ENCODE data around the gene GDE1.

Gene GDE1

DNA sequence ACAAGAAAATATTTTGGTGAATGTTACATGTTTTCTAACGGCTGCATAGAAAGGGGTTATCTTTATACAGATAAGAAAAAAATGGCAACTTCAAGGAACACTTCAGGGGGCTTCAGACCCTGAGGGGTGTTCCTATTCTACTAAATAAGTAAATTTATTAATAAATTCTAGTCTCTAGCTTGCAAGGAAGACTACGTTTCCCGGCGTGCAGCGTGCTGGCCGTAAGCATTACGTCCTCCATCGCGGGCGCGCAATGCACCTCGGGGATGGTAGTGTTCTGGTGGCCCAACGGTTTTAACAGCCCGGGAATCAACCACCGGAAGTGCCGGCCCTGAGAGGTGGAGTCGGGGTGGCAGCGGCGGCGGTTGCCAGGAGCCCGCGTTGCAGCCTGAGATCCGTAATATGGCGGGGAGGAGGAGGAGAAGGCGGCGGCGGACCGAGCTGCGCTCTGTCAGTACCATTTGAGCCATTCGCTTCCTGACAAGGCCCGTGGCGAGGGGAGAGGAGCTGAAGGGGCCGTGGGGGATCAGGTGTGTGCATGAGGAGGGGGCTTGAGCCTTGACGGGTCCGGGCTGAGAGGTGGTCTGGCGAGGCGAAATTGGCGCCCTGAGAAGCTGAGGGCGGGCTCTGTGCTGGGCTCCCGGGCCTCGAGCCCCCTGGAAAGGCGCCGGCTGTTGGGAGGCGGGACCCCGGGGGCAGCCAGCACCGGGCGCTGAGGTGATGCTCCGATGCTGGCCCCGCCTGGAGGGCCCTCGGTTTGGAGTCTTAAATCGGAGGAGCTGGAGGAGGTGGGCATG, 1.9 kb upstream of the GDE1 start, which contains the start of gene CCP110:
Gene CCP110 (plus strand): TSS at position 384 of the 797 bp plus-strand sequence. CDS start 3,940 bp downstream, outside the sequence.
- peak; percentile 93 to 94 for DNase-seq

DNA sequence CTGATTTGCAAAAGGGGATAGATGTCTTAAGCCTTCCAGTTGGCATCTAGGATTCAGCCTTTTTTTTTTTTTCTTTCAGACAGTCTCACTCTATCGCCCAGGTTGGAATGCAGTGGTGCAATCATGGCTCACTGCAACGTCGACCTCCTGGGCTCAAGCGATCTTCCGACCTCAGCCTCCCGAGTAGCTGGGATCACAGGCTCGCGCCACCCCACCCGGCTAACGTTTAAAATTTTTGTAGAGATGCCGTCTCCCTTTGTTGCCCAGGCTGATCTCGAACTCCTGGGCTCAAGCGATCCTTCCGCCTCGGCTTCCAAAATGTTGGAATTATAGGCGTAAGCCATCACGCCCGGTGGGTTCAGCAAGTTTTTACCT, 1.3 kb upstream of the GDE1 start:
- DNase-seq: no peak

DNA sequence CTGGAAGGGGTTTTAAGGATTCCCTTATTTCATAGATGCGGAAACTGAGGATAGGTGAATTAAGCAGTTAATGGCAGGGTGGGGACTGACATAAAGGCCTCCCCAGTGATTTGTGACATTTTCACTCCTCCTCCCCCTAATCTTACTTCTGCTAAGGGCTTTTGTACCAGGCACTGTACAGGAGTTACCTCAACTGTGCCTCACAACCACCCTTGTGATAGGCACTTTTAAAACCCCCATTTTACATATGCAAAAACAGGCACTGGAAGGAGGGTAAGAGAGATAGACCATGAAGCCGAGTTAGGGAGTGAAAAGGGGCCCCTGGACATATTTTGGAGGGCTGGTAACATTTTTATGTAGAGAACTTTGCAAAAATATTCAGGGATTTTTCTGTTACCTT, 862 bp upstream of the GDE1 start:
- DNase-seq: no peak

DNA sequence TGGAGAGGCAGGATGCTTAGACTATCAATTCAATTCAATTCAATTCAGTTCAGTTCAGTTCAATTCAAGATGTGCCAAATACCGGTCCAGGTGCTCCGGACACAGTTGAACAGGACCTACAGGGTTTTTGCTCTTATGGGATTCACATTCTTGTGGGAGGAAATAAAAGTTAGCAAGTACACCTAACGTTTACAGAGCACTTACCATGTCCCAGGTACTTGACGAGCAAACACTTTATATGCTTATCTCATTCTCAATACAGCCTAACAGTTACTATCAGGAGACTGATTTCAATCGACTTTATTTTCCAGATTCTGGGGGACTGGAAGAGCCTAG, 467 bp upstream of the GDE1 start:
- no peak for DNase-seq

DNA sequence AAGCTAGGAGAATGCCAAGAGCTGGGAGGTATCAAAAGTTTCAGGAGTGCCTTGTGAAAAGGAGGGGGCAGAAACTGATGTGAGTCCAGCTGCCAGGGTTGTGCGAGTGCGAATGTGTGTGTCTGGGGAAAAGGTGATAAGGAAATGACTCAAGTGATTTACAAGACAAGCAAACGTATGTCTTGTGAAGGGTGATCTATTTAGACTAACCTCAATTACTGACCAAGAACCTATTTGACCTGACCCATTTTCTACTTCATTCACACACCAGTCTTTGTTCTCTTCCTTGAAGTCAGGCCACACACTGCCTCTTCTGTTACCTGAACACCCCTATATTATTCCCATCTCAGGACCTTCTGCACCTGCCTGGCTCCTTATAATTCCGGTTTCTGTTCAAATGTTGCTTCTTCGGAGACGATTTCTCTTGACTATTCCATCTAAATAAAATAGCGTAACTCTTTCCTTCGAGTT, 1.0 kb downstream of the GDE1 start:
- DNase-seq: no peak

DNA sequence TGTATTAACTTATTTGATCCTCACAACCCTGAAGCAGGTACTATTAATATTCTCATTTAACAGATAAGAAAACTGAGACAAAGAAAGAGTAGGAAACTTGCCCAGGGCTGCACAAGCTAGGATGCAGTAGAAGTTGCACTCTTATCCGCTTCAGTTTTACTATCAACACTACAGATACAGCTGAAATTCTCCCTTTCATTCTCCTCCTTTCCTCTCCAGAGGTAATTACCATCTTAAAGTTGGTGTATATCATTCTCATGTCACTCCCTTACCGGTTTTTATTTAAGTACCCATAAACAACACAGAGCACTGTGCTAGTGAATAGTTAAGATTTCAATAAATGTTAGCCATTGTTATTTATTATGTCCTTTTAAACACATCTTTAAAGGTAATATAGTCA, 3.5 kb downstream of the GDE1 start:
- DNase-seq: no peak

DNA sequence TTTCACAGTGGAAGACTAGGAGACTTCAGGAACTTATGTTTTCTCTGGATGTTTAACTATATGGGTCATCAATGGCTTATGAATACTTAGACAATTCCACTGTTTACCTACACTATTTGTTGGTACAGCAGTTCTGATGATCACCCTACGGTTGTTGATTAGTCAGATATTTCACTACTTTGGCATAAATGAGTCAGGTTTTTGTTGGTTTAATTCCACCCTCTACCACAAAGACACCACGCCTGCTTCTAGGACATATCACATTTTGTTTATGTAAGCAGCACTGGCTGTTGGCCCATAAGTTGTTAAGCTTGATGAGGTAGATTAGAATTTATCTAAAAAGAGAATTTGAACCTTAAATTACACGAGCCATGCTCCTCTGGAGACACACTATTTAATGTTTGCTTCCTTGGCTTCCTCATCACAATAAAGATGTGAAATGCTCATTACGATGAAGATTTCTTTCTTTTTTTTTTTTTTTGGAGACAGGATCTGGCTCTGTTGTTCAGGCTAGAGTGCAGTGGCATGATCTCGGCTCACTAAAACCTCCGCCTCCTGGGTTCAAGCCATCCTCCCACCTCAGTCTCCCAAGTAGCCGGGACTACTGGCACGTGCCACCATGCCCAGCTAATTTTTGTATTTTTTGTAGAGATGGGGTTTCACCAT, 4.3 kb downstream of the GDE1 start:
- DNase-seq: no peak

DNA sequence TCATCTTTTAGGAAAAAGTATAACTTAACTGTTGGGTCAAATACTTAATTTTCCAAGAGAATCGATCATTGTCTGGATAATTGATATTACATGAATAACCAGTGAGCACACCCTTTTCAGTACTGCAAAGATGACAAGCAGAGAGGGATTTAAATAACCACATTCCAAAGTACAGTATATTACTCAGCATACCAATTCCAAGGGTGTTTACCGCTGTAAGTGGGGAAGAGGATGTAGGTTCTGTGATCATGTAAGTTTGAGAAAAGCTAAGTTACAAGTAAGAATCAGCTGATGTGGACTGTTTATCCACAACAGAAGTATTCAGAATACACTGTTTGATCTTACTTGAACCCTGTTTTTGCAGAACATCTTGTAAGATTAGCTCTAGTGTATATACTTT, 6.1 kb downstream of the GDE1 start:
- DNase-seq: no peak

DNA sequence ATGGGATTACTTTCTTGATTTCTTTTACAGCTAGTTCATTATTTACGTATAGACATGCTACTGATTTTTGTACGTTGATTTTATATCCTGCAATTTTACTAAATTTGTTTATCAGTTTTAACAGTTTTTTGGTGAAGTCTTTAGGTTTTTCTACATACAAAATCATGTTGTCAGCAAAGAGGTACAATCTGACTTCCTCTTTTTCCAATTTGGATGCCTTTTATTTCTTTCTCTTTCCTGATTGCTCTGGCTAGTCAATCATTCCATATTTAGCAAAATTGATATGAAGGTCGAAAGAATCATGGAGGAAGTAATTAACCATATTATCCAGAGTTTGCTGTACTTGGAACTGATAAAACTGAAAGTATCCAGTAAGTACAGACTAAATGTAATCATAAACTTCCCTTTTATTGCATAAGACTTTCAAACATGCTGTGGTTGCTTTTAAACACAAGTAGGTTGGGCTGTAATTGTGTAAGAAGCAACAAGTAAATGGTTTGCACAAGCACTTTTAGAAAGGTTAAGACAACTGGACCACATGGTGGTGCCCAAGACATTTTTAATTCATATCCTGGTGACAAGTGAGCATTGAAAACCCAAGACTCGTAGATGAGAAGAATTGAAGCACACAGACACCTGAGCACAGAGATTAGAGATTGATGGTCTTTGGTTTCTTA, 8.4 kb downstream of the GDE1 start:
- DNase-seq: no peak

DNA sequence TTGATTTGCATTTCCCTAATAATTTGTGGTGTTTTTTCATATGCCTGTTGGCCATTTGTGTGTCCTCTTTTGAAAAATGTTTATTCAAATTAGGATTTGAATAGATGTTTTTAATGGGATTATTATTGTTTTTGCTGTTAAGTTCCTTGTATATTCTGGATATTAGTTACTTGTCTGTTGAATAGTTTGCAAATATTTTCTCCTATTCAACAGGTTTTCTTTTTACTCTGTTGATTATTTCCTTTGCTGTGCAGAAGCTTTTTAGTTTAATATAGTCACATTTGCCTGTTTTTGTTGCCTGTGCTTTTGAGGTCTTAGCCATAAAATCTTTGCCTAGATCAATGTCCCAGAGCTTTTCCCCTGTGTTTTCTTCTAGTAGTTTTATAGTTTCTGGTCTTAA, 9.6 kb downstream of the GDE1 start:
- DNase-seq: no peak

DNA sequence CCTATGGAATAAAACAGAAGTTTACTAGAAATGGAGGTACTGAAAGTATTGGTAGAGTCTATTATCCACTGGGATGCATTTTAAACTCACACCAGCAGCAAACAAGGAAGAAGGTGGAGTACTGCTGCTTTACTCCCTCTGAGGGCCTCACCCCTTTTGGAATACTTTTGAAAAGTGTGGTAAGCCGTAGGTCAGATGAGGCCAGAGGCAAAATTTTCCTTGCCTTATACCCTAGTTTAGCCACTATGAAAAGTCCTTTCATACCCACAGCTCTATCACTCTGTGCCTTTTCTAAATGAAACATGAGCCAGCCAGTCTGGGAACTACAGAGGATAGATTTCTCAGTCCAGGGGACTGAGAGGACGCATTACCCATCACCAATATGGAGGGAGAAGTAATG, 14.0 kb downstream of the GDE1 start:
- DNase-seq: no peak

DNA sequence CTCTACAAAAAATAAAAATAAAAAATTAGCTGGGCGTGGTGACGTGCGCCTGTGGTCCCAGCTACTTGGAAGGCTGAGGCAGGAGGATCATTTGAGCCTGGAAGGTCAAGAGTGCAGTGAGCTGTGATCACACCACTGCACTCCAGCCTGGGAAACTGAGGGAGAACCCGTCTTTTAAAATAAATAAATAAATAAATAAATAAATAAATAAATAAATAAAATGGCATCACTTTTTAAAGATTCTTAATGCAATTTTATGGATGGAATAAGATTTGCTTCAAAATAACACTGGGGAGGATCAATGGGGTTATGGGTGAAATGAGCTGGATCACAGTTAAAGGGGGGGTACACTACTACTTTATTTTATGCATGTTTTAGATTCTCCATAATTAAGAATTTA, 14.9 kb downstream of the GDE1 start:
- DNase-seq: no peak

DNA sequence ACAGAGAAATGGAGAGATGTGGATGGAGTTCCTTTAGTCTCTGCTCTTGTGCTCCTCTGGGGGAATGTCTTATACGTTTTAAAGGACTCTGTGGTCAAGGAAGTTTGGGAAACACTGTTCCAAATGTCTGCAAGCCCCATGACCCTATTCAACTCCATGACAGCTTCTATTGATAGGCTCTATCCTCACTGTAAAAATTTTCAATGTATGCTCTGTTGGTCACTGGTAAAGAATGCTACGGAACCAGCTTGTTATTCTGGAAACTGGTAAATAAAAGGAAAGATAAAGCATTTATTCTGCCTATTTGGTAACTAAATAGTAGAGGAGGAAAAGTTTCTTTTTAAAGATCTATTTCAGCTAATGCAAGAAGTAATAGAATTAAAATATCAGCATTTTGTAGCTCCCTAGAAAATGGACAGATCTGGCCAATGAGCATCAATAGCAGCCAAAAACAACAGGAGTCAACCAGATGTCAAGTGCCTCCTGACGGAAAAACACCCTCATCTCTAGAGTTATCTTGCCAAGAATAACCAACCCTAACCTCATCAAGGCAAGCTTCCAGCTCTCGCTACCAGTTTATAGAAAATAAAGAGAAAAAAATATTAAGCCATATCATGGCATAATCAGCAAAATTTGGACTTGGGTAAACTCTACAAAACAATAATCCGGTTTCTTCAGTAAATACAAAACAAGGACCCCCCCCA, 16.1 kb downstream of the GDE1 start:
- no peak for DNase-seq

DNA sequence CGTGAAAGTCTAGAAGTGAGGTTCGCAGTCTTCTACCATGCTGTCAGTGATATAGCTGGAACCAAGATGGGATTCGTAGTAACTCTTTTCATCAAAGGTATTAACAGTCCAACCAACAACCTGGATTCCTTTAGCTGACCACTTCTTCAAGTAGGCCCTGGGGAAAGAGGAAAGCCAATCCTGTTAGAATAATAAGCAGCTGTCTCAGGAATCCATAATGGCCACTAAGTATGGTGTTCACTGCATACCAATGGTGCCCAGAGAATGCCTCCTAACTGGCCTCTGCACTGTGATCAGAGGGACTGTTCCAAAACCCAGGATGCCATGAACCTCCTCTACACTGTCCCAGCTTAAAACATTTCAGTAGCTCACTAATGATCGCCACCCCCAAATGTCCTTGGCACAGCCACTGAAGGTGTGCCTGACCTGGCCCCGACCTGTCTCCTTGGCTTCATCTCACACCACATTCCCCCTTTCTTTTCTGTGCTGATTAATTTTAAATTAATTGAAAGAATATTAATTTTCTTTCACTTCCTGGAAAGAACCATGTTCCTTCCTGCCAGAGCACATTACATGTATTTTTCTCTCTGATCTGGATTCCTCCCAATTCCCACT, 18.3 kb downstream of the GDE1 start:
- no peak for DNase-seq

DNA sequence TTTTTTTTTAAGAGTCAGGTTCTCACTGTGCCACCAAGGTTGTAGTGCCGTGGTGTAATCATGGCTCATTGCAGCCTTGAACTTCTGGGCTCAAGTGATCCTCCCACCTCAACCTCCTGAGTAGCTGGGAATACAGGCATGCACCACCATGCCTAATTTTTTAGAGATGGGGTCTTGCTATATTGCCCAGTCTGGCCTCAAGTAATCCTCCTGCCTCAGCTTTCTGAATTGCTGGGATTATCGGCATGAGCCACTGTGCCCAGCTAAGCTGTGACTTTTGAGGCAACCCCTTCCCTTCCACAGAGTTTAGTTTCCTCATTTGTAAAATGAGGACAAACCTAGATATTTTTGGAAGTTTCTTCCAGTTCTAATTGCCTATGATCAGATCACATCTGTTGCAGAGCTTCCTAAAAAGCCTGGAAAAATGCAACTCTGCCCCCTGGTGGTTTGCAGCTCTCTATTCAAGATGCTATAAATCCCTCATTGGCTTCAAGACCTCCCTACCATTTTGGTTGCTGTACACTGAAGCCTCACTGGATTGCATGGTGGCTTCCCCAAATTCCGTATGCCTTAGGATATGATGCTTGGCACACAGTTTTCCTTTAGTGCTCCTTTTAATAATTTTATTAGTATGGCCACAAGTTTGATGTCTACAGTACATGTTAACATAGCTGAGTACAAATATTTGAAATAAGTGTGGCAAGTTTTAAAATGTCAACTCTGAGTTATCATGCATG, 19.3 kb downstream of the GDE1 start:
- peak; percentile 53 to 57 for DNase-seq

DNA sequence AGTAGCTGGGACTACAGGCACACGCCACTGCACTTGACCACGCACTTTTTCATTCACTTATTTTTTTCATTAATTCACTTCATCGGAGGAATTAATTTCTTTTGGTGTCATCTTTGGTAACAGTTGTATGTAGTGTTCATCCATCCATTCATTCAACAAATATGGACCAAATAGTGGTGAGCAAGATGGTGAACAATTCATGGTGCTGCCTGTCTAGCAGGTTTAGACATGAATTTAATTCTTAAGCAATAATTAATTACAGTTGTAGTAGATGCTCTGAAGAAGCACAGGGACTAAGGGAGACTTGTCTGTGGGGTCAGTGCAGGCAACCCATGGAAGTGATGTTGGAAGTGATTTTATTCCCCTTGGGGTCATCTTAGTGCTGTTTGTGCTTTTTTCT, 22.4 kb downstream of the GDE1 start:
- no peak for DNase-seq

DNA sequence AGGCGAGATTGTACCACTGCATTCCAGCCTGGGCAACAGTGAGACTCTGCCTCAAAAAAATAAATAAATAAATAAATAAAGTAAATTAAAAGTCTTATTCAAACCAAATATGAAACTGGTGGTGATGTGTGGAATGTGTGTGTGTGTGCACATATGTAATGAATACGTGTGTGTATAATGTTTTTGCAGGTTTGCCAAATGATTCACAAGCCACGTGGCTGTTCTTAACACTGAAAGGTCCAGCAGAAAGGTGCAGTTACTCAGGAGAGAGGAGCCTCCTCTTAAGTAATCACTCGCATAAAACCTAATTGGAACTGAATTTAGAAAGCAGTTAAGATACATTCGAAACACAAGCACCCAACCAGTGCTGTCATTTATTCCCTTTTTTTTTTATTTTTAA, 22.9 kb downstream of the GDE1 start:
- DNase-seq: no peak

DNA sequence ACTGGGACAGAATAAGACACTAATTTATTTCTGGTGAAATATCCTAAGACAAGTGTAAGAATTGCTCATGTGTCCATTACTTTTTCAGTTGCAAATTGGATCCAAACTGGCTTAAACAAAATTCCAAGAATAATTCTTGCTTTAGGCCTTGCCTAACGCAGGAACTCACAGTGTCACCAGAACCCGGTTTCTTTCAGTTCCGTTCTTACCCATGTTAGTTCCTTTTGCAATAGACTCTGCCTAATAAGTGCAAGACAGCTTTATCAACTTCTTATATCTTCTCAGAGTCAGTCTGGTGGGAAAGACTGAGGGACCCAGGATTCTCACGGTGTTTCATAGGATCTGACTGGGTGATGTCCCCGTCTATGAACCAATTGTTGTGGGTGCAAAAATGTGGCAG, 24.7 kb downstream of the GDE1 start:
- no peak for DNase-seq

DNA sequence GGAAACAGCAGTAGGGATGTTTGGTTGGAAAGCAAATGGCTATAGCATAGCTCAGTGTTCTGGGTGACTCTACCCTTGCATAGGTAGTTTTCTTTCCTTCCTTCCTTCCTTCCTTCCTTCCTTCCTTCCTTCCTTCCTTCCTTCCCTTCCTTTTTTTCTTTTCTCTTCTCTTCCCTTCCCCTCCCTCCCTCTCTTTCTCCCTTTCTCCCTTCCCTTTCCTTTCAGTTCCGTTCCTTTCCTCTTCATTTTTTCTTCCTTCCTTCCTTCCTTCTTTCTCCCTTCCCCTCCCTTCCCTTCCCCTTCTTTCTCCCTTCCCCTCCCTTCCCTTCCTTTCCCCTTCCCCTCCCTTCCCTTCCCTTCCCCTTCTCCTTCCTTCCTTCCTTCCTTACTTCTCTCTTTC, 31.3 kb downstream of the GDE1 start:
- no peak for DNase-seq

DNA sequence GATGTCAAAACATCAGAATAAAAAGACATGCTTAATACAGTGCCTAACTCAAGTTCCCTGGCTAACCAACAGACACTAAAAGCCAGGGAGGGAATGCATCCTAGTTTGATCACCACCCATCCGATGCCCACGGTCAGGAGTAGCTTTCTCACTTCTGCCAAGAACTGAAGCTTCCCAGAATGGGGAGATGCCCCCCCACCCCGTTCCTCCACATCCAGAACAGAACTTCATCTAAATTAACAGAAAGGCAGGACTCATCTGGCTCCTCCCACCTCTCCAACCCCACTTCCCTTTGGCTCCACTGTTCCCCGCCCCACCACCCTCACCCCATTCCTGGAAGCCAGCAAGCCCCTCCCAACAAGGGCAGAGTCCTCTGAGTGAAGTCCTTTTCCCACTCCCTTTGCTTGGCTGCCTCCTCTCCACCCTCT, 33.7 kb downstream of the GDE1 start:
- no peak for DNase-seq

DNA sequence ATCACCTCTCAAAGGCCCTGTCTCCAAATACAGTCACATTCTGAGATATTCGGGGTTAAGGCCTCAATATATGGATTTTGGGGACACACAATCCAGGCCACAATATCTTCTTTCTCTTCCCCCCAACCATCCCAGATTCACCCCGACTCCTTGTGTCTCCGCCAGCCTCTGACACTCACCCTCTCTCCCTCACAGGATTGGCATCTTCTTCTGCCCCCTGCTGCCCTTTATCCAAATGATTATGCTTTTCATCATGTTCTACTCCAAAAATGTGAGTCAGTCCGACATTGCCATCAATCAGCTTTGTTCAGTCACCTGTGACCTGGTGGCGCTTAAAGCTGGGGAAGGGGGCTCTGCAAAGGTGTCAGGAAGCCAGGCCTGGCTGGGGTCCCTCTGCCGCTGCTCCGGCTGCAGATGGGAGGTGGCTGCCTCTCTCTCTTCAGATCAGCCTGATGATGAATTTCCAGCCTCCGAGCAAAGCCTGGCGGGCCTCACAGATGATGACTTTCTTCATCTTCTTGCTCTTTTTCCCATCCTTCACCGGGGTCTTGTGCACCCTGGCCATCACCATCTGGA, 35.1 kb downstream of the GDE1 start:
- no peak for DNase-seq

DNA sequence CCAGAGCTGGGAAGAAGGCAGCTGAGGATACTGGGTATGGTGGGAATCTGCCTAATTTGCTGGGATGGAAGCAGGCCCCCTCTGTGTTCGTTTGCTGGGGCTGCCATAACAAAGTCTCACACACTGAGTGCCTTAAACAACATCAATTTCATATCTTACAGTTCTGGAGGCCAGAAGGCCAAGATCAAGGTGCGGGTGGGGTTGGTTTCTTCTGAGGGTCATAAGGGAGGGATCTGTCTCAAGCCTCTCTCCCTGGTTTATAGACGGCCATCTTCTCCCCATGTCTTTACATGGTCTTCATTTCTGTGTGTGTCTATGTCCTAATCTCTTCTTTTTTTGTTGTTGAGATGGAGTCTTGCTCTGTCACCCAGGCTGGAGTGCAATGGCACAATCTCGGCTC, 35.8 kb downstream of the GDE1 start:
- no peak for DNase-seq

Data from activated CD4-positive, alpha-beta T cell treated with anti-CD3 and anti-CD28 coated beads, Interleukin-2, amount 50 U/mL, for 4 hours (primary cell).